IPS DF 4.7 (cell line): ENCODE results near the gene PEDS1.
"Not testable (repeated sequence)": the region's sequence is repeated elsewhere in the genome, so short reads cannot be mapped to it uniquely, and the experiment has no call there.

ENCODE experiments used
- DNase-seq: peaks from one replicate; pipeline ENCODE4 v3.0.0-alpha.2; 2013; ENCODE audit warnings: low spot score; ENCODE audit errors: extremely low read depth

PEDS1 gene

GRCh38 chr20:50115041-50115512 lies 38.4 kb downstream of the PEDS1 start:
- DNase-seq, result no peak

GRCh38 chr20:50113420-50114224 lies 39.9 kb downstream of the PEDS1 start:
- no peak for DNase-seq

- no peak for DNase-seq
Observed at GRCh38 chr20:50112512-50113419, 40.8 kb downstream of the PEDS1 start, which contains the start of gene UBE2V1. Gene UBE2V1 (minus strand): TSS chr20:50113150. CDS start chr20:50113128, 22 bp downstream.

GRCh38 chr20:50111829-50112495 lies 41.6 kb downstream of the PEDS1 start:
- DNase-seq, result no peak

- DNase-seq, result no peak
Observed at GRCh38 chr20:50111120-50111828, 42.2 kb downstream of the PEDS1 start.

GRCh38 chr20:50110141-50111047 lies 43.1 kb downstream of the PEDS1 start:
- no peak for DNase-seq

- DNase-seq, result no peak
Observed at GRCh38 chr20:50108556-50109235, 44.8 kb downstream of the PEDS1 start.

GRCh38 chr20:50107796-50108331 lies 45.7 kb downstream of the PEDS1 start:
- DNase-seq, result no peak

- DNase-seq, result no peak
Observed at GRCh38 chr20:50107086-50107660, 46.4 kb downstream of the PEDS1 start.

- DNase-seq, result not testable (repeated sequence)
Observed at GRCh38 chr20:50106669-50107068, 46.9 kb downstream of the PEDS1 start.
